ENCODE data around the gene ABCA2. TPM values are rescaled to one million over a fixed set of nuclear protein-coding genes. Genes with fewer than 3 reads are reported as not detected.

The ABCA2 gene
- total RNA-seq, 6 experiments from 2014 or later: 18.3 to 36.3 (median 23.6) TPM

DNA sequence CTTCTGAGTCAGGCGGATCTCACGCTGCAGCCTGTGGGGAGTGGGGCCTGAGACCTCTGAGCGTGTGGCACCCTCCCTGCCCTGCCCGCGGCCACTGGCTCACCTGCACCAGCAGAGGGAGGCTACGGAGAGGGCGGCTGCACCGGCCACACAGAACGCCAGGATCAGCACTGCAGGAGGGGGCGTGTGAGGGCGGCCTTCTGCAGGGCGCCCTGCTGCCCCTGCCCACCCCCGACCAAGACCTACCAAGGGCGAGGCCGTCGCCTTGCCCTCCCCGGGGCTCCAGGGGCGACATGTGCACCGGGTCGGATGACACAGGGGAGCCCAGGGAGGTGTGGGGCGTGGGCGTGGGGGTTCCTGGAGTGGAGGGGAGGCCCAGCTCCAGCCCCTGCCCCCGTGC lies 12.5 kb upstream of the ABCA2 start:
- Mint-ChIP-seq H3K4me3 (no peak overlapping the region), H3K36me3 (ENCODE audit: low read depth) (no peaks in the 10 kb centered on the region), H3K27me3 (ENCODE audit: insufficient read depth) (no peaks in the 10 kb centered on the region), H3K4me1 (ENCODE audit: low read depth) (peaks cover 6% of the 10 kb centered on the region; the same call in 1 of the 2 replicates), H3K9me3 (no peaks in the 10 kb centered on the region), H3K27ac (no peak overlapping the region)
- TF ChIP-seq, protein P1, sequence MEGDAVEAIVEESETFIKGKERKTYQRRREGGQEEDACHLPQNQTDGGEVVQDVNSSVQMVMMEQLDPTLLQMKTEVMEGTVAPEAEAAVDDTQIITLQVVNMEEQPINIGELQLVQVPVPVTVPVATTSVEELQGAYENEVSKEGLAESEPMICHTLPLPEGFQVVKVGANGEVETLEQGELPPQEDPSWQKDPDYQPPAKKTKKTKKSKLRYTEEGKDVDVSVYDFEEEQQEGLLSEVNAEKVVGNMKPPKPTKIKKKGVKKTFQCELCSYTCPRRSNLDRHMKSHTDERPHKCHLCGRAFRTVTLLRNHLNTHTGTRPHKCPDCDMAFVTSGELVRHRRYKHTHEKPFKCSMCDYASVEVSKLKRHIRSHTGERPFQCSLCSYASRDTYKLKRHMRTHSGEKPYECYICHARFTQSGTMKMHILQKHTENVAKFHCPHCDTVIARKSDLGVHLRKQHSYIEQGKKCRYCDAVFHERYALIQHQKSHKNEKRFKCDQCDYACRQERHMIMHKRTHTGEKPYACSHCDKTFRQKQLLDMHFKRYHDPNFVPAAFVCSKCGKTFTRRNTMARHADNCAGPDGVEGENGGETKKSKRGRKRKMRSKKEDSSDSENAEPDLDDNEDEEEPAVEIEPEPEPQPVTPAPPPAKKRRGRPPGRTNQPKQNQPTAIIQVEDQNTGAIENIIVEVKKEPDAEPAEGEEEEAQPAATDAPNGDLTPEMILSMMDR (IDR thresholded peaks at IDR 0.05): no peak
- no peak for DNase-seq

DNA sequence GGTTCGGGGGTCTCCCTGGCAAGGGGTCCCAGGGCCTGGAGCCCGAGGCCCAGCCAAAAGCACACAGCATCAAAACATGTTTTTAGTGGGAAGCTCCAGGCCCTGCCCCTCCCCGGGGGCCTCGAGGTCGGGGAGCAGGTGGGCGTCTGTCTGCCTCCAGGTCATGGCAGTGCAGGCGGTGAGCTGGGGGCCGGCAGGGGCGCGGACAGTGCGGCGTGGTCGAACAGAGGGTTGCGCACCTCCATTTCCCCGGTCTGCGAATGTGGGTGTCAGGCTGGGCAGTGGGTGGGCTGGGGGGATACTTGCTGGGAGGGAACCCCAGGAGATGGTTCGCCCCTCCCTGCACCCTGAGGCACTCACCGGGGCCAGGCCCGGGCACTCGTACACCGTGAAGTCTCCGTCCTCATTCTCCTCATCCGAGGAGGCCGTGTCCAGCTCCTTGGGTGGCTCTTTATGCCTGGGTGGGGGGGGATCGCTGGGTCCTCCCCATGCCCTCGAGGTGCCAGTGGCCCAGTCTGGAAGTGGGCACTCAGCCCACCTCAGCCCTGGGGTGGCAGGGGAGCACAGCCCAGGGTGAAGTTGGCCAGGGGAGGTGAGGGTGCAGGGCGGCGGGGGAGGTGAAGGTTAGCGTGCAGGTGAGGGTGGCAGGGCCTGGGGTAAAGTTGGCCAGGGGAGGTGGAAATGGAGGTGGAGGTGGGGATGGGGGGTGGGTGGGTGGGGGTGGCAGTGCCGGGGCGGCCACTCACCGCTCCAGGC lies 11.8 kb upstream of the ABCA2 start:
- no peaks in the 10 kb centered on the region for H3K36me3 Mint-ChIP-seq (ENCODE audit: low read depth)
- H3K27me3 Mint-ChIP-seq (ENCODE audit: insufficient read depth): no peaks in the 10 kb centered on the region
- H3K4me1 Mint-ChIP-seq (ENCODE audit: low read depth): peaks cover 2% of the 10 kb centered on the region; the same call in 1 of the 2 replicates
- no peak overlapping the region for H3K4me3 Mint-ChIP-seq
- no peak overlapping the region for H3K27ac Mint-ChIP-seq
- TF ChIP-seq, protein P1 (IDR thresholded peaks at IDR 0.05): no peak
- H3K9me3 Mint-ChIP-seq: no peaks in the 10 kb centered on the region
- no peak for DNase-seq

DNA sequence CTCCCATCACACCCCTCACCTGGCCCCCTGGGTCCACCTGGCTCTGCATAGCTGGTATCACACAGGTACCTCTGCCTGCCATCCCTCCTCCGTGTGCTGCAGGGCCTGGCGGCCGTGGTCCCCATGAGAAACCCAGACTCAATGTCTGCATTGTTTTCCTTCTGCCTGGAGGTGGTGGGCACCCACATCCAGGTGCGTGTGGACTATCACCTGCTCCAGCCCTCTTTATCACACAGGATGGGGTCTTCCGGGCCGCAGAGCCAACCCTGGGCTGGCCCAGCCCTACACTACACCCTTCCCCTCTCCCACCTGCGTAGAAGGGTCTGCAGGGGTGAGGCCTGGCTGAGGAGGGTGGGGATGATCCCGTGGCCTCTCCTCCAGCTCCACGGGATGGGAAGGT lies 10.9 kb upstream of the ABCA2 start:
- no peak for DNase-seq
- no peak overlapping the region for H3K4me3 Mint-ChIP-seq
- no peak overlapping the region for H3K27ac Mint-ChIP-seq
- H3K27me3 Mint-ChIP-seq (ENCODE audit: insufficient read depth): no peaks in the 10 kb centered on the region; the same call in 1 of the 2 replicates
- no peaks in the 10 kb centered on the region for H3K4me1 Mint-ChIP-seq (ENCODE audit: low read depth)
- TF ChIP-seq, protein P1 (IDR thresholded peaks at IDR 0.05): no peak
- no peaks in the 10 kb centered on the region for H3K36me3 Mint-ChIP-seq (ENCODE audit: low read depth)
- no peaks in the 10 kb centered on the region for H3K9me3 Mint-ChIP-seq

DNA sequence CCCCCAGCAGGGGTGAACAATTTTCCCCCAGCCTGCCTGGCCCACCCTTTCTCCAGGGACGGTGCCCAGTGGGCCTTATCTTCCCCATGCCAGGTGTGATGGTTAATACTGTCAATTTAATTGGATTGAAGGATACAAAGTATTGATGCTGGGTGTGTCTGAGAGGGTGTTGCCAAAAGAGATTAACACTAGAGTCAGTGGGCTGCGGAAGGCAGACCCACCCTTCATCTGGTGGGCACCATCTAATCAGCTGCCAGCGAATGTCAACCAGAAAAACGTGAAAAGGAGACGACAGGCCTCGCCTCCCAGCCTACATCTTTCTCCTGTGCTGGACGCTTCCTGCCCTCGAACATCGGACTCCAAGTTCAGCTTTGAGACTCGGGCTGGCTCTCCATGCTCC lies 9.4 kb upstream of the ABCA2 start:
- H3K27me3 Mint-ChIP-seq (ENCODE audit: insufficient read depth): no peaks in the 10 kb centered on the region; the same call in 1 of the 2 replicates
- H3K4me1 Mint-ChIP-seq (ENCODE audit: low read depth): no peaks in the 10 kb centered on the region
- TF ChIP-seq, protein P1 (IDR thresholded peaks at IDR 0.05): no peak
- H3K27ac Mint-ChIP-seq: no peak overlapping the region
- DNase-seq: no peak
- no peak overlapping the region for H3K4me3 Mint-ChIP-seq
- no peaks in the 10 kb centered on the region for H3K36me3 Mint-ChIP-seq (ENCODE audit: low read depth)
- no peaks in the 10 kb centered on the region for H3K9me3 Mint-ChIP-seq

DNA sequence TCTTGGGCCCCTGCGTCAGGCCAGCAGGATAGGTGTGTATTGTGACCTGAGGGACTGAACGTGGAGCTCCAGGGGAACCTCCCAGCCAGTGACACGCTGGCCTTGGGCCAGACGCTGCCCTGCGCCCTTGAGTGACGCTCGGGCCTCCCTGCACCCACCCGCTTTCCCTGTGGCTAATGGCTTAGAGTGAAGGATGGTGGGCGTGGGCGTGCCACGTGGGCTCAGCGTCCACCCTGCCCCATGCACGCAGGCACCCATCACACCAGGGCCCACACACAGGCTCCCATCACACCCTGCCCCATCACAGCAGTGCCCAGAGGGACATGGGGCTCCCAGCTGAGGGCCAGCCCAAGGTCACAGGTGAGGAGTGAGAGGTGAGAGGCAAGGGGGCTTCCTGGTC lies 9.0 kb upstream of the ABCA2 start:
- Mint-ChIP-seq H3K4me1 (ENCODE audit: low read depth) (no peaks in the 10 kb centered on the region), H3K27me3 (ENCODE audit: insufficient read depth) (no peaks in the 10 kb centered on the region; the same call in 1 of the 2 replicates), H3K36me3 (ENCODE audit: low read depth) (no peaks in the 10 kb centered on the region), H3K9me3 (no peaks in the 10 kb centered on the region), H3K27ac (no peak overlapping the region), H3K4me3 (no peak overlapping the region)
- no peak for DNase-seq
- TF ChIP-seq, protein P1 (IDR thresholded peaks at IDR 0.05): no peak
